SH-SY5Y (cell line): ENCODE measurements around the gene XG.

Experiments
- GATA2 ChIP-seq: IDR thresholded peaks from 2 replicates; pipeline ENCODE4 v1.6.1; 2011; ENCODE audit warnings: mild to moderate bottlenecking, low read depth, low read length
- GATA3 ChIP-seq: IDR thresholded peaks from 2 replicates; pipeline ENCODE4 v1.6.1; 2011; ENCODE audit warnings: low read depth, mild to moderate bottlenecking, low read length, moderate library complexity

GRCh38 chrX:2765549-2765830, 13.7 kb downstream of the XG start:
- TF ChIP-seq GATA2: no peak
- TF ChIP-seq GATA3: no peak
